ENCODE results near the gene ADGRL1. TPM values are rescaled to one million over a fixed set of nuclear protein-coding genes. Genes with fewer than 3 reads are reported as not detected.

Gene ADGRL1
- total and polyA plus RNA-seq, 2 of the 8 experiments (the other 6 are each of a cell fraction or from before 2014, with no cell fraction given): 95.6 to 112 TPM

- H3K23me2 ChIP-seq (ENCODE audit: low read depth, low read length): no peaks in the 10 kb centered on the region
- TF ChIP-seq BCL11A (IDR thresholded peaks at IDR 0.05; ENCODE audit: low read depth in 2 of 2, low read length in 2 of 2): no peak
- no peak for TF ChIP-seq HDAC6 (IDR thresholded peaks at IDR 0.05; ENCODE audit: low read depth, low read length)
- TF ChIP-seq E2F6 (IDR thresholded peaks at IDR 0.05): no peak
- no peak for TF ChIP-seq BRCA1 (IDR thresholded peaks at IDR 0.05; ENCODE audit: low read depth, low read length)
- no peak for TF ChIP-seq ZNF274 (IDR thresholded peaks at IDR 0.05; ENCODE audit: borderline replicate concordance, extremely low read depth, low read length)
- TF ChIP-seq TAF1 (IDR thresholded peaks at IDR 0.05; ENCODE audit: low read depth, low read length): no peak
- TF ChIP-seq CHD1 (IDR thresholded peaks at IDR 0.05; ENCODE audit: low read depth, low read length): no peak
- no peak for TF ChIP-seq GABPA (IDR thresholded peaks at IDR 0.05; ENCODE audit: borderline replicate concordance, insufficient read depth, low read length)
- no peak for TF ChIP-seq RNF2 (IDR thresholded peaks at IDR 0.05; ENCODE audit: borderline replicate concordance, low read depth, low read length, missing control alignments, poor library complexity, severe bottlenecking)
- TF ChIP-seq EP300 (IDR thresholded peaks at IDR 0.05; ENCODE audit: borderline replicate concordance in 1 of 2, low read depth in 2 of 2, low read length in 2 of 2): no peak
- TF ChIP-seq SIN3A (conservative IDR thresholded peaks at IDR 0.05 in 1 of 2, IDR thresholded peaks at IDR 0.05 in 1 of 2; ENCODE audit: low read depth in 1 of 2, low read length in 2 of 2): no peak
- TF ChIP-seq SIRT6 (IDR thresholded peaks at IDR 0.05; ENCODE audit: low read length): no peak
Measured at GRCh38 chr19:14156122-14156521, 49.8 kb downstream of the ADGRL1 start.

More at GRCh38 chr19:14156122-14156521, 49.8 kb downstream of the ADGRL1 start:
- no peak overlapping the region for H2AK5ac ChIP-seq (ENCODE audit: low read depth, low read length)
- H3K18ac ChIP-seq (ENCODE audit: extremely low read depth, low read length): no peak overlapping the region
- no peak overlapping the region for H2BK20ac ChIP-seq (ENCODE audit: low read length)
- H3K9ac ChIP-seq (replicated peaks in 1 of 4; ENCODE audit: extremely low read depth in 1 of 4, low read depth in 3 of 4, low read length in 3 of 4): no peak overlapping the region
- peaks cover 28 to 78% (median 68%) of the 10 kb centered on the region in 4 experiments for H3K36me3 ChIP-seq (ENCODE audit: control insufficient read depth in 2 of 4, insufficient read depth in 4 of 4, low read length in 3 of 4)
- peaks cover 7 to 20% of the 10 kb centered on the region in 2 experiments for H4K20me1 ChIP-seq (replicated peaks in 1 of 2; ENCODE audit: control insufficient read depth in 1 of 2, insufficient read depth in 2 of 2, low read length in 2 of 2)
- ChIA-PET POLR2A (ENCODE audit: partially characterized antibody) (interaction anchor here (1.2 kb wide), 1 partner anchor 9 kb away, joined by 3 read pairs; no protein-coding TSS in a partner anchor), CTCF (ENCODE audit: partially characterized antibody) (interaction anchor here (0.6 to 0.8 kb wide), 2 partner anchors 42 to 200 kb away, joined by 3 read pairs; no protein-coding TSS in a partner anchor)
- H2AFZ ChIP-seq (ENCODE audit: low read length): no peak overlapping the region
- no peak overlapping the region for H3K27ac ChIP-seq (ENCODE audit: low read depth, low read length)
- FAIRE-seq (no peak), DNase-seq (ENCODE audit: low read depth in 1 of 2, low spot score in 2 of 2) (no peak)
- no peak overlapping the region for H2BK5ac ChIP-seq (ENCODE audit: low read depth, low read length)
- no peak overlapping the region for H3K4me2 ChIP-seq (ENCODE audit: insufficient read depth in 1 of 2, low read depth in 2 of 2, low read length in 2 of 2)
- no peaks in the 10 kb centered on the region for H3K9me3 ChIP-seq (ENCODE audit: insufficient read depth in 2 of 2, low read depth in 1 of 2, low read length in 1 of 2)
- no peaks in the 10 kb centered on the region for H3K79me2 ChIP-seq (ENCODE audit: control insufficient read depth in 1 of 2, insufficient read depth in 2 of 2, low read length in 2 of 2)
- no peak overlapping the region for H3K14ac ChIP-seq (ENCODE audit: insufficient read length)
- H3K4ac ChIP-seq (replicated peaks; ENCODE audit: insufficient read length, low read depth, low read length): no peak overlapping the region
- H4K5ac ChIP-seq (ENCODE audit: insufficient read length, low read depth, low read length): no peak overlapping the region
- no peak overlapping the region for H3K23ac ChIP-seq (ENCODE audit: insufficient read length)
- no peaks in the 10 kb centered on the region; a peak in 1 of 7 replicates for H3K4me1 ChIP-seq (replicated peaks in 1 of 4; ENCODE audit: control insufficient read depth in 3 of 4, insufficient read depth in 4 of 4, low read length in 3 of 4)
- H2BK120ac ChIP-seq (replicated peaks; ENCODE audit: low read depth, low read length): no peak overlapping the region
- no peak overlapping the region for H3K4me3 ChIP-seq (ENCODE audit: extremely low read depth in 1 of 4, insufficient read depth in 2 of 4, low read depth in 3 of 4, low read length in 4 of 4)
- H4K8ac ChIP-seq (ENCODE audit: extremely low read depth, insufficient read depth, low read length): no peak overlapping the region; the same call in 1 of the 2 replicates
- H3K27me3 ChIP-seq (replicated peaks in 1 of 4; ENCODE audit: control insufficient read depth in 3 of 4, extremely low read depth in 1 of 4, insufficient read depth in 3 of 4, low read length in 3 of 4): no peaks in the 10 kb centered on the region
- WGBS, 2 experiments (ENCODE audit: extremely low coverage in 1 of 2, insufficient coverage in 1 of 2, insufficient read length in 1 of 2, insufficient replicate concordance in 2 of 2, low coverage in 1 of 2, low lambda C conversion rate in 2 of 2, missing lambda C conversion rate in 1 of 2): 94% methylated on average over 12 of the region's 12 CpGs; no CpG with 5 or more reads in 1 of the 2 experiments
- peaks cover 2% of the 10 kb centered on the region for H3K79me1 ChIP-seq (ENCODE audit: low read depth, low read length)
- no peak overlapping the region for H3K56ac ChIP-seq (replicated peaks; ENCODE audit: insufficient read length, low read depth, low read length)
- no peak overlapping the region for H4K91ac ChIP-seq (replicated peaks; ENCODE audit: insufficient read length, low read length)
- H2BK15ac ChIP-seq (ENCODE audit: low read length): no peak overlapping the region
- no peak overlapping the region for H2BK12ac ChIP-seq (ENCODE audit: low read depth, low read length)
